ENCODE data around the gene NCAM1.

Gene NCAM1

DNA sequence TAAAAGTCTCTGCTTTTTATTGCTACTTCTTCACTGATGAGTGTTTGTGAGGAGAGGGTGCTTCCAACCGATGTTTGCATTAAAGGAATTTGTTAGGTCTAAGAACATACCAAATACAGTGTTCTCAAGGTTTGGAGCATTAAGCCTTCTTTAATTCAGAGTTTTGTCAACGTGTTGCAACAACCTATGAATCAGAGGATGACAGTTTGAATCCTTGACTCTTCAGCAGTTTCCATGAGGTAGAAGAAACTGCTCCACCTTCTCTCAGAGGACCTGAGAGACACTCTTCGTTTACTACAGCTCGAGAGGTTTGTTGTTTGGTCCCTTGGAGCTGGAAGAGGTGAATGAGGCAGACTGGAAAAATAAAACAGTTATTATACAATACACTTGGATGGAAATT is 55.7 kb downstream of the NCAM1 start:
- H3K4me3 ChIP-seq (replicated peaks; ENCODE audit: low read depth, low read length) = no peak overlapping the region
- TF ChIP-seq, protein P1, sequence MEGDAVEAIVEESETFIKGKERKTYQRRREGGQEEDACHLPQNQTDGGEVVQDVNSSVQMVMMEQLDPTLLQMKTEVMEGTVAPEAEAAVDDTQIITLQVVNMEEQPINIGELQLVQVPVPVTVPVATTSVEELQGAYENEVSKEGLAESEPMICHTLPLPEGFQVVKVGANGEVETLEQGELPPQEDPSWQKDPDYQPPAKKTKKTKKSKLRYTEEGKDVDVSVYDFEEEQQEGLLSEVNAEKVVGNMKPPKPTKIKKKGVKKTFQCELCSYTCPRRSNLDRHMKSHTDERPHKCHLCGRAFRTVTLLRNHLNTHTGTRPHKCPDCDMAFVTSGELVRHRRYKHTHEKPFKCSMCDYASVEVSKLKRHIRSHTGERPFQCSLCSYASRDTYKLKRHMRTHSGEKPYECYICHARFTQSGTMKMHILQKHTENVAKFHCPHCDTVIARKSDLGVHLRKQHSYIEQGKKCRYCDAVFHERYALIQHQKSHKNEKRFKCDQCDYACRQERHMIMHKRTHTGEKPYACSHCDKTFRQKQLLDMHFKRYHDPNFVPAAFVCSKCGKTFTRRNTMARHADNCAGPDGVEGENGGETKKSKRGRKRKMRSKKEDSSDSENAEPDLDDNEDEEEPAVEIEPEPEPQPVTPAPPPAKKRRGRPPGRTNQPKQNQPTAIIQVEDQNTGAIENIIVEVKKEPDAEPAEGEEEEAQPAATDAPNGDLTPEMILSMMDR (IDR thresholded peaks at IDR 0.05; ENCODE audit: low read depth, low read length, missing control alignments) = no peak
- DNase-seq (ENCODE audit: extremely low read depth, low read depth) = no peak

DNA sequence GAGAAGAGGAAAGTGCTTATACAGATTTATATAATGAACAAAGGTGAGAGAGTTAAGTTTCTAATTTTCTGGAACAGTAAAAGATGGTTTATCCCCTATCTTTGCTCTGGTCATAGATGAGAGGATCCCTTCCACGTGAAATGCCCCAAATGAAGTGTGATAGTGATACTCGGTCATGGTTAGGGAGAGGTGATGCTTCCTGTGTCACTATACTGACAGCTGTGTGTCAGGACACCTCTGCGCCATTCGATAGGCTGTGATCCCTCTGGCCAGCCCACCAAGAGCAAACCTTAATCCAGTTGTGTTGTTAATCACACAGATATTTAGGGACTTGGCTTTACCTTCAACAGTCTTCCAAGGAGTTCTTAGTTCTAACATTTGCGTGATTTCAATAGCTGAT is 57.7 kb downstream of the NCAM1 start:
- no peak for DNase-seq (ENCODE audit: extremely low read depth, low read depth)
- TF ChIP-seq, protein P1 (IDR thresholded peaks at IDR 0.05; ENCODE audit: low read depth, low read length, missing control alignments) = no peak
- no peak overlapping the region for H3K4me3 ChIP-seq (replicated peaks; ENCODE audit: low read depth, low read length)

DNA sequence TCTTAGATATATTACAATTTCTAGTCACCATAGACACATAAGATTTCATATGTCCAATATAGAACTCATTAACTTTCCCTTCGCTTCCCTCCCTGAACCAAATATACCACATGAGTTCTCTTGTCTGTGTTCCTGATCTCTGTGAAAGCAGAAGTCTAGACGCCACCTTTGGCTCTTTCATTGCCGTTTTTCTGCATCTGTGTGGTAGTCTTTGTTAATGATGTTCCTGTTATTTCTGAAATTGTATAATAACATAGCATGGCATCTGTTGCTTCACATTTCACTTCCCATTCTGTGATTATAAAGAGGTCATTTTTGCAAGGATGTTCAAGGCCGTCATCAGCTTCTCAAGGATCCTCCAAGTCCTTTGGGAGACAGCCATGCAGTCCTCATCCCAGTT is 58.5 kb downstream of the NCAM1 start:
- TF ChIP-seq, protein P1 (IDR thresholded peaks at IDR 0.05; ENCODE audit: low read depth, low read length, missing control alignments) = no peak
- DNase-seq (ENCODE audit: extremely low read depth, low read depth) = no peak
- H3K4me3 ChIP-seq (replicated peaks; ENCODE audit: low read depth, low read length) = no peak overlapping the region

DNA sequence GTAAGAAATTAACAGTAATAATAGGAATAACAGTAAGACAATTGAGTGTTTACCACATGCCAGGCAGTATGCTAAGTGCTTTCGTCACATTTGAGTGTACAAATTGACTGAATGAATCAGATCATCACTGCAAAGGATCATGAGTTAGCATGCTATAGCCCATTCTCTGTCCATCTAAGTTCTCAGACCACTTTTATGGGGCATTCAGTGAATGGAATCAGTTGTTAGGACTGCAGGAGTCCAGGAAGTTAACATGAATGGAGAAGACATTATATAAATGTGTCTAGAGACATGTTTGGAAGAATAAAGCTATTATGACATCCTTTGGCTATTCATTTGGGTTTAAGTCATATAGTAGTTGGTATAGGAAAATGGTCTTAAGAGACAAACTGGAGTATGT is 59.9 kb downstream of the NCAM1 start:
- TF ChIP-seq, protein P1 (IDR thresholded peaks at IDR 0.05; ENCODE audit: low read depth, low read length, missing control alignments) = no peak
- H3K4me3 ChIP-seq (replicated peaks; ENCODE audit: low read depth, low read length) = no peak overlapping the region
- DNase-seq (ENCODE audit: extremely low read depth, low read depth) = no peak

DNA sequence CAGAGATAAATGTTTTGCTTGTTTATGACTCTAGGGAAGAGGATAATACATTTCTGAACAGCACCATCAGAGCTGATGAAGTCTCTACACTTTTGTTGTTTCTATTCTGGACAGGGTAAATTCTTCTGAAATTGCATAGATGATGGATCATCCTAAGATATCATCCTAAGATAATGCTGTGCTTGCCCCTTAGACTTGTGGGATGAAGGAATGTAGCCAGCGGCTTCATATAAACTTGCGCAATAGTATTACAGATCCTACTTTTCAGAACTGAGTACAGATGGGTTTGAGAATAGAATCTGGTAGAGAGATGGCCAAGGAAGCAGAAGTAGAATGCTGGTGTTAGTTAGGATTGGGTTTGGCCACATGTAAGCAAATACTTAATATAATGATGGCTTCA is 61.0 kb downstream of the NCAM1 start:
- TF ChIP-seq, protein P1 (IDR thresholded peaks at IDR 0.05; ENCODE audit: low read depth, low read length, missing control alignments) = no peak
- no peak overlapping the region for H3K4me3 ChIP-seq (replicated peaks; ENCODE audit: low read depth, low read length)
- DNase-seq (ENCODE audit: extremely low read depth, low read depth) = no peak

DNA sequence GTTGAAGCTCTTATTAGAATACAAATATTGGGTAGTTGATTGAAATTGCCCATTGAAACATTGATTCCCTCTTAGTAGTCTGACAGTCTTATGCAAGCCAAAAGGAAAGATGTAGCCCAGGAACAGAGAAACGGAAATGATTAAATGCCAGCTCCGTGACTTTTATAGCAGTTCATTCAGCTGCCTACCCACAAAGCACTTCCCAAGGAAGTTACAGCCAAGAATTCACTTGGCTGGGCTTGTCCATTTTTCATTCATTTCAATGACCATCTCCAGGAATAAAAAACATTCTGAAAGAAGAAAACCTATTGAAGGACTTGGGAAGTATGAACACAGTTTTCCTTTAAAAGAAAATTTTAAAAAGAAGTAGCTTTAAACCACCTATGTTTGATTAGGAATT is 62.0 kb downstream of the NCAM1 start:
- DNase-seq (ENCODE audit: extremely low read depth, low read depth) = no peak
- H3K4me3 ChIP-seq (replicated peaks; ENCODE audit: low read depth, low read length) = no peak overlapping the region
- TF ChIP-seq, protein P1 (IDR thresholded peaks at IDR 0.05; ENCODE audit: low read depth, low read length, missing control alignments) = no peak

DNA sequence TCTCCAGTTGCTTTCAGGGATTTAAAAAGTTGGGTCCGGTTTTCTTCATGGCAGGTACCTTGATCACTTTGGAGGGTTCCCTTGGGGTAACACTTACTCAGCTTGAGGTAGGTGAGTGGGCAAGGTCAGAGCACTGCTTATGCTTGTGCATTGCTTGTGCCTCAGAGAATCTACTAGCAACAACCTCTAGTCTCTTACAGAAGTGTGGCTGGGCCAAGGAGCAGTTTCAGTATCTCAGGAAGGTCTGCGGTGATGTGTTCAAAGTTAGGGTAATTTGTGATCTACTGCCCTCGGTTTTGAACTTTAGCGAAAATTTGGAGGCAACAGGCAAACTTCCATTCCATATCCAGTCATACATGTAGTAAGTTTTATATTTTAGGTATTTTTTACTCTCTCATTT is 62.8 kb downstream of the NCAM1 start:
- TF ChIP-seq, protein P1 (IDR thresholded peaks at IDR 0.05; ENCODE audit: low read depth, low read length, missing control alignments) = no peak
- H3K4me3 ChIP-seq (replicated peaks; ENCODE audit: low read depth, low read length) = no peak overlapping the region
- DNase-seq (ENCODE audit: extremely low read depth, low read depth) = no peak

Data from HFF-Myc (cell line).